Pancreas (tissue), 10 donors: ENCODE data around the gene MAD1L1. TPM values are rescaled to one million over a fixed set of nuclear protein-coding genes. Genes with fewer than 3 reads are reported as not detected.
A peak's percentile ranks its signal among the peaks of the same experiment; 100 is the strongest.

Experiments
- ATAC-seq, 4 donors: fragments of 200-7000 bp; cut with Tn5 transposase; one replicate each; pipeline versions ENCODE4 v1.8.0 to v1.9.1; 2020; ENCODE audit warnings: mild to moderate bottlenecking in 4 of 4, moderate library complexity in 4 of 4
- DNase-seq, 6 donors: peaks; one replicate each; pipeline ENCODE4 v3.0.0-alpha.2; 2020
- FAIRE-seq: peaks from 2 replicates; lab custom pipeline; 2012; peaks lifted over from hg19 to GRCh38; lab: Jason Lieb, UNC
- H3K27ac ChIP-seq, 4 donors: fragments of 200-600 bp; sonication (generic); 1 replicate in 3 of 4; 2 replicates in 1 of 4; pipeline versions ENCODE4 v1.5.0 to v1.8.0; 2020
- H3K27me3 ChIP-seq, 4 donors: fragments of 200-600 bp; one replicate each; pipeline ENCODE4 v1.8.0; 2021
- H3K36me3 ChIP-seq, 3 donors: fragments of 200-600 bp; sonication (generic) in 1 of 3; one replicate each; pipeline versions ENCODE4 v1.5.0 to v1.8.0; 2020 to 2021
- H3K4me1 ChIP-seq, 3 donors: fragments of 200-600 bp; one replicate each; pipeline ENCODE4 v1.8.0; 2021
- H3K4me3 ChIP-seq, 4 donors: fragments of 200-600 bp; sonication (generic) in 2 of 4; one replicate each; pipeline versions ENCODE4 v1.5.0 to v1.8.0; 2020 to 2021
- H3K9me3 ChIP-seq, 4 donors: fragments of 200-600 bp; one replicate each; pipeline ENCODE4 v1.8.0; 2021
- WGBS, 2 donors: extraction: QIAGEN DNeasy Blood & Tissue Kit; methylation state at CpG; one replicate each; pipeline ENCODE4 v1.1.7; 2013; 5-methylcytosine and 5-hydroxymethylcytosine counted together
- intact Hi-C, 3 donors: fragments of 100-400 bp; cut with DNase I; formaldehyde crosslinking; loops; one replicate each; pipeline versions ENCODE4 v1.11.1 to v1.14.2; 2022
- polyA plus RNA-seq, 2 donors: library from polyadenylated mRNA; stranded (reverse); fragments of 200-250 nt; gene quantifications; one replicate each; pipeline ENCODE4 v1.2.3, GENCODE V29; 2013
- total RNA-seq, 6 donors: library from RNA; stranded (reverse); fragmentation: NEBNext Ultra II Directional in 4 of 6; extraction: Animal tissue kit (Norgen Biotek cat#: 25700) in 4 of 6; gene quantifications; one replicate each; pipeline versions ENCODE4 v1.2.1 to v1.2.4, GENCODE V29; 2021 to 2023
- TF ChIP-seq, protein P1 (sequence below), 4 donors: fragments of 200-600 bp; sonication (generic) in 3 of 4; IDR thresholded peaks; one replicate each; pipeline versions ENCODE4 v1.5.0 to v1.8.0; 2021; ENCODE audit warnings: antibody characterized with exemption in 4 of 4
- donor health status: healthy with polysubstance abuse.
- donor health status: DM: no; HTN: no; CAD: no; lungs with moderate emphysema.
- donor health status: DM: no; HTN: no; CAD: no.
- donor health status: control.
- donor health status: control.
- donor health status: Bipolar disorder and iron deficiency.
- donor health status: DM: yes; HTN: yes; CAD: no.
- donor health status: DM: no; HTN: no; CAD: no.
- donor health status: DM: no; HTN: no; CAD: no.
- donor health status: DM: yes; HTN: yes; CAD: no.

Gene MAD1L1
- total and polyA plus RNA-seq, 8 donors = 9.8 to 28.2 (median 11.9) TPM

- no peaks in the 10 kb centered on the region for H3K27me3 ChIP-seq
- intact Hi-C loops = loop anchor here in 2 of 3 donors (10.0 kb wide), 2 partner anchors 549 to 629 kb away; no protein-coding TSS in a partner anchor
- peak in 1 of 6 donors; percentile 27 for DNase-seq
- TF ChIP-seq, protein P1, sequence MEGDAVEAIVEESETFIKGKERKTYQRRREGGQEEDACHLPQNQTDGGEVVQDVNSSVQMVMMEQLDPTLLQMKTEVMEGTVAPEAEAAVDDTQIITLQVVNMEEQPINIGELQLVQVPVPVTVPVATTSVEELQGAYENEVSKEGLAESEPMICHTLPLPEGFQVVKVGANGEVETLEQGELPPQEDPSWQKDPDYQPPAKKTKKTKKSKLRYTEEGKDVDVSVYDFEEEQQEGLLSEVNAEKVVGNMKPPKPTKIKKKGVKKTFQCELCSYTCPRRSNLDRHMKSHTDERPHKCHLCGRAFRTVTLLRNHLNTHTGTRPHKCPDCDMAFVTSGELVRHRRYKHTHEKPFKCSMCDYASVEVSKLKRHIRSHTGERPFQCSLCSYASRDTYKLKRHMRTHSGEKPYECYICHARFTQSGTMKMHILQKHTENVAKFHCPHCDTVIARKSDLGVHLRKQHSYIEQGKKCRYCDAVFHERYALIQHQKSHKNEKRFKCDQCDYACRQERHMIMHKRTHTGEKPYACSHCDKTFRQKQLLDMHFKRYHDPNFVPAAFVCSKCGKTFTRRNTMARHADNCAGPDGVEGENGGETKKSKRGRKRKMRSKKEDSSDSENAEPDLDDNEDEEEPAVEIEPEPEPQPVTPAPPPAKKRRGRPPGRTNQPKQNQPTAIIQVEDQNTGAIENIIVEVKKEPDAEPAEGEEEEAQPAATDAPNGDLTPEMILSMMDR (IDR thresholded peaks at IDR 0.05) = no peak
- peaks cover 0 to 17% (median 3%) of the 10 kb centered on the region in 3 donors for H3K36me3 ChIP-seq
- no peak overlapping the region for H3K4me3 ChIP-seq
- FAIRE-seq = no peak
- no peaks in the 10 kb centered on the region for H3K4me1 ChIP-seq
- H3K9me3 ChIP-seq = no peaks in the 10 kb centered on the region
- no peak for ATAC-seq
- 94% methylated on average over 15 of the region's 15 CpGs for WGBS, 2 donors
- H3K27ac ChIP-seq = no peak overlapping the region
These were observed 19.1 kb downstream of the MAD1L1 start for GRCh38 chr7:2213551-2214215.

- TF ChIP-seq, protein P1 (IDR thresholded peaks at IDR 0.05) = no peak
- Histone ChIP-seq H3K9me3 (no peaks in the 10 kb centered on the region), H3K27me3 (no peaks in the 10 kb centered on the region), H3K36me3 (peaks cover 0 to 17% (median 3%) of the 10 kb centered on the region in 3 donors), H3K4me3 (no peak overlapping the region), H3K4me1 (no peaks in the 10 kb centered on the region), H3K27ac (no peak overlapping the region)
- ATAC-seq = no peak
- no peak for FAIRE-seq
- DNase-seq = peak in 1 of 6 donors; percentile 25
- intact Hi-C loops = loop anchor here in 2 of 3 donors (10.0 kb wide), 2 partner anchors 548 to 628 kb away; no protein-coding TSS in a partner anchor
- 97 to 99% methylated on average over 10 of the region's 10 CpGs for WGBS, 2 donors
These were observed 19.8 kb downstream of the MAD1L1 start for GRCh38 chr7:2212906-2213305.

- FAIRE-seq = no peak
- no peak overlapping the region for H3K4me3 ChIP-seq
- no peak overlapping the region for H3K27ac ChIP-seq
- 93 to 95% methylated on average over 13 of the region's 13 CpGs for WGBS, 2 donors
- TF ChIP-seq, protein P1 (IDR thresholded peaks at IDR 0.05) = no peak
- ATAC-seq = no peak
- H3K4me1 ChIP-seq = no peaks in the 10 kb centered on the region
- intact Hi-C loops = loop anchor here in 2 of 3 donors (10.0 kb wide), 2 partner anchors 547 to 627 kb away; no protein-coding TSS in a partner anchor
- peaks cover 0 to 11% (median 3%) of the 10 kb centered on the region in 3 donors for H3K36me3 ChIP-seq
- peak in 1 of 6 donors; percentile 53 for DNase-seq
- H3K9me3 ChIP-seq = no peaks in the 10 kb centered on the region
- H3K27me3 ChIP-seq = no peaks in the 10 kb centered on the region
These were observed 20.8 kb downstream of the MAD1L1 start for GRCh38 chr7:2211926-2212325.

DNA sequence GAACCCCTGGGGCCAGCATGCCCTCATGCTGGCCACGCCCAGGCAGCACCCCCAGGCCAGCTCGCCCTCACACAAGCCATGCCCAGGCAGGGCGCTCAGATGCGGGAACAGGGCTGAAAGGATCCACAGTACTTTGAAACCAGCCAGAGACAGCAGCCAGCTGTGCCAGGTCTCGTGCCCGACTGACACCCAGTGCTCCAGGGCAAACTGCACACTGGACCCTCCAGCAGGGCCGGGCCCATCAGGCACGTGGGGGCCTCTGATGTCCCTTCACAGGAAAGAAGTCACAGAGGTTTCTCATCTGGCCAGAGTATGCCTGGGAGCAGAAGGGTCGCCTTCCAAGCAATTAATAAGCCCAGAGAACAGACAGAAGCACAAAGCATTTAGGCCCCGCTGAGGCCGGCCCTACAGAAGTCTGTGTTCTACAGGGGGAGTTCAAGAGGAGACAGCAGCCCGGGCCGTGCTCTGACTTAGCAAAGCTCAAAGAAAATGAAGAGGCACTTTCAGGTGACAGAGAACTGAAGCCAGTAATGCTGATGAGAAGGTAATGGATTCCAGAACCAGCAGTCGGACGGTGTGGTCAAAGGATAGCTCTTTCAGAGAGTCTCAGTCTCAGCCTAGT is 21.4 kb downstream of the MAD1L1 start:
- 85 to 90% methylated on average over 15 of the region's 15 CpGs for WGBS, 2 donors
- DNase-seq = peak in 1 of 6 donors; percentile 54
- no peaks in the 10 kb centered on the region for H3K27me3 ChIP-seq
- H3K9me3 ChIP-seq = no peaks in the 10 kb centered on the region
- TF ChIP-seq, protein P1 (IDR thresholded peaks at IDR 0.05) = no peak
- intact Hi-C loops = loop anchor here in 2 of 3 donors (10.0 kb wide), 2 partner anchors 547 to 627 kb away; no protein-coding TSS in a partner anchor
- H3K4me3 ChIP-seq = no peak overlapping the region
- peaks cover 0 to 8% (median under 1%) of the 10 kb centered on the region in 3 donors for H3K36me3 ChIP-seq
- H3K27ac ChIP-seq = no peak overlapping the region
- no peak for ATAC-seq
- FAIRE-seq = no peak
- no peaks in the 10 kb centered on the region for H3K4me1 ChIP-seq
